HG03469 (cell line): ENCODE data around the gene ST14.
A peak's percentile ranks its signal among the peaks of the same experiment; 100 is the strongest.
"Not testable (repeated sequence)": the region's sequence is repeated elsewhere in the genome, so short reads cannot be mapped to it uniquely, and the experiment has no call there.

Experiments
- ATAC-seq: cut with Tn5 transposase; IDR thresholded peaks from one replicate; pipeline ENCODE4 v1.9.1; 2021; ENCODE audit warnings: mild to moderate bottlenecking, moderate library complexity, moderate number of reproducible peaks; ENCODE audit not compliant: unreplicated experiment

ST14 gene

GRCh38 chr11:130163346-130164220 is 4.0 kb downstream of the ST14 start:
- no peak for ATAC-seq

- ATAC-seq = no peak
Measured at GRCh38 chr11:130164221-130164570, 4.6 kb downstream of the ST14 start.

GRCh38 chr11:130165601-130166456 is 6.2 kb downstream of the ST14 start:
- ATAC-seq = no peak

- peak; percentile 63 for ATAC-seq
Measured at GRCh38 chr11:130166457-130166784, 6.8 kb downstream of the ST14 start.

GRCh38 chr11:130167146-130167545 is 7.6 kb downstream of the ST14 start:
- ATAC-seq = no peak

GRCh38 chr11:130168105-130168504 is 8.5 kb downstream of the ST14 start:
- ATAC-seq = no peak

GRCh38 chr11:130170345-130170744 is 10.8 kb downstream of the ST14 start:
- no peak for ATAC-seq

- no peak for ATAC-seq
Measured at GRCh38 chr11:130171534-130171933, 12.0 kb downstream of the ST14 start.

GRCh38 chr11:130172001-130172400 is 12.4 kb downstream of the ST14 start:
- not testable (repeated sequence) for ATAC-seq

- no peak for ATAC-seq
Measured at GRCh38 chr11:130174642-130175041, 15.1 kb downstream of the ST14 start.

- no peak for ATAC-seq
Measured at GRCh38 chr11:130175898-130176297, 16.3 kb downstream of the ST14 start.

GRCh38 chr11:130177782-130178181 is 18.2 kb downstream of the ST14 start:
- no peak for ATAC-seq

GRCh38 chr11:130178441-130179339 is 19.1 kb downstream of the ST14 start:
- ATAC-seq = no peak

- ATAC-seq = no peak
Measured at GRCh38 chr11:130179396-130180306, 20.1 kb downstream of the ST14 start.

- ATAC-seq = no peak
Measured at GRCh38 chr11:130180491-130180890, 20.9 kb downstream of the ST14 start.

GRCh38 chr11:130180896-130181294 is 21.3 kb downstream of the ST14 start:
- ATAC-seq = no peak

GRCh38 chr11:130181295-130182272 is 22.0 kb downstream of the ST14 start:
- ATAC-seq = peak; percentile 45

- no peak for ATAC-seq
Measured at GRCh38 chr11:130183878-130184610, 24.5 kb downstream of the ST14 start.
